HG03097 (cell line): ENCODE data around the gene DIP2C.
"Not testable (repeated sequence)": the region's sequence is repeated elsewhere in the genome, so short reads cannot be mapped to it uniquely, and the experiment has no call there.

Experiments
- ATAC-seq: cut with Tn5 transposase; IDR thresholded peaks from one replicate; pipeline ENCODE4 v1.9.1; 2021; ENCODE audit not compliant: unreplicated experiment, low FRiP score

DIP2C gene

GRCh38 chr10:689452-690371 lies at the start of gene DIP2C:
DIP2C (minus strand) TSS chr10:689668; CDS start chr10:689578, 90 bp downstream.
- no peak for ATAC-seq

- no peak for ATAC-seq
These were observed 45.0 kb upstream of the DIP2C start for GRCh38 chr10:734481-734880.

GRCh38 chr10:733086-733485 lies 43.6 kb upstream of the DIP2C start:
- no peak for ATAC-seq

GRCh38 chr10:729213-729612 lies 39.7 kb upstream of the DIP2C start:
- no peak for ATAC-seq

- ATAC-seq = no peak
These were observed 39.1 kb upstream of the DIP2C start for GRCh38 chr10:728603-729002.

- ATAC-seq = no peak
These were observed 37.8 kb upstream of the DIP2C start for GRCh38 chr10:727162-727790.

- ATAC-seq = no peak
These were observed 36.3 kb upstream of the DIP2C start for GRCh38 chr10:725786-726185.

GRCh38 chr10:725302-725701 lies 35.8 kb upstream of the DIP2C start:
- no peak for ATAC-seq

GRCh38 chr10:723973-724372 lies 34.5 kb upstream of the DIP2C start:
- no peak for ATAC-seq

GRCh38 chr10:722281-723060 lies 33.0 kb upstream of the DIP2C start:
- ATAC-seq = no peak

- ATAC-seq = no peak
These were observed 28.8 kb upstream of the DIP2C start for GRCh38 chr10:718143-718700.

- ATAC-seq = no peak
These were observed 28.0 kb upstream of the DIP2C start for GRCh38 chr10:717458-717857.

GRCh38 chr10:716821-717220 lies 27.4 kb upstream of the DIP2C start:
- no peak for ATAC-seq

GRCh38 chr10:714214-714613 lies 24.7 kb upstream of the DIP2C start:
- ATAC-seq = no peak

GRCh38 chr10:712575-712974 lies 23.1 kb upstream of the DIP2C start:
- no peak for ATAC-seq

- ATAC-seq = no peak
These were observed 22.6 kb upstream of the DIP2C start for GRCh38 chr10:712089-712488.

- ATAC-seq = no peak
These were observed 18.4 kb upstream of the DIP2C start for GRCh38 chr10:707861-708260.

- ATAC-seq = no peak
These were observed 18.0 kb upstream of the DIP2C start for GRCh38 chr10:707456-707855.

GRCh38 chr10:703118-703517 lies 13.7 kb upstream of the DIP2C start:
- no peak for ATAC-seq

- not testable (repeated sequence) for ATAC-seq
These were observed 10.7 kb upstream of the DIP2C start for GRCh38 chr10:700183-700582.
